BLaER1 (cell line): ENCODE measurements around the gene SPOP.
"Not testable (repeated sequence)": the region's sequence is repeated elsewhere in the genome, so short reads cannot be mapped to it uniquely, and the experiment has no call there.

Experiments
- H3K27ac ChIP-seq: shearing (Covaris generic); formaldehyde crosslinking; 2 replicates; pipeline ENCODE4 v1.8.1; 2022
- H3K27me3 ChIP-seq: shearing (Covaris generic); formaldehyde crosslinking; 2 replicates; pipeline ENCODE4 v1.8.1; 2022
- H3K36me3 ChIP-seq: shearing (Covaris generic); formaldehyde crosslinking; 2 replicates; pipeline ENCODE4 v1.8.1; 2022
- H3K4me1 ChIP-seq: shearing (Covaris generic); formaldehyde crosslinking; 2 replicates; pipeline ENCODE4 v1.8.1; 2022
- H3K4me2 ChIP-seq: shearing (Covaris generic); formaldehyde crosslinking; 2 replicates; pipeline ENCODE4 v1.8.1; 2022
- H3K4me3 ChIP-seq: shearing (Covaris generic); formaldehyde crosslinking; 2 replicates; pipeline ENCODE4 v1.8.1; 2022
- H3K9ac ChIP-seq: shearing (Covaris generic); formaldehyde crosslinking; 2 replicates; pipeline ENCODE4 v1.8.1; 2022
- H3K9me3 ChIP-seq: shearing (Covaris generic); formaldehyde crosslinking; 2 replicates; pipeline ENCODE4 v1.8.1; 2022
- H4K20me1 ChIP-seq: shearing (Covaris generic); formaldehyde crosslinking; 2 replicates; pipeline ENCODE4 v1.8.1; 2022
- Cebpa-rat ChIP-seq: shearing (Covaris generic); IDR thresholded peaks from 2 replicates; pipeline ENCODE4 v1.8.1; 2022

The SPOP gene

DNA sequence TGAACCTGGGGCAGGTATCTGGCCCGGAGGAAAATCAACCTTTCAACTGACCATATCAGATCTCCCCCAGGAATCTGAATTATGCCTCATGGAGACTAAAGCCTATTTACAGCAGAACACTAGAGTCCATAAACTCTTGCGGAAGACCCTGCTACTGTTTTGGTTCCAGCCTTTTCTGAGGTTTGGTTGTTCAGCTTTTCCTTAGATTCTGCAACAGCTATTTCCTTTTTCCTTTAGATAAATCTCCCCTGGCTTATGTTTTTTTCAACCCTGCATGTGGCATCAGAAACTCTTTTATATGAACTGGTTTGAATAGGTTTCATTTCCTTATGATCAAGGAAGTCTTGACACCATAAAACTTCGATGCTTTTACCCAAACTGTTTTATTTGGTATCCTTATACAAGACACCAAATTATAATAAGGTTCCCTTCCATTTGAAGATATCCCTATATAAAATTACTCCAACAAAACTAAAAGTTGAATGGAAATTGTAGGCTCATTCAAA lies 13.1 kb downstream of the SPOP start:
- Histone ChIP-seq H3K4me3 (no peak overlapping the region), H3K36me3 (peaks cover 63% of the 10 kb centered on the region), H3K9ac (no peak overlapping the region), H3K27me3 (no peaks in the 10 kb centered on the region), H4K20me1 (peaks cover 92% of the 10 kb centered on the region), H3K9me3 (0 out of 2 replicates have a peak, but pooled peaks cover 6% of the 10 kb centered on the region), H3K27ac (no peak overlapping the region), H3K4me1 (peaks cover 25% of the 10 kb centered on the region), H3K4me2 (no peak overlapping the region)
- TF ChIP-seq Cebpa-rat: no peak

DNA sequence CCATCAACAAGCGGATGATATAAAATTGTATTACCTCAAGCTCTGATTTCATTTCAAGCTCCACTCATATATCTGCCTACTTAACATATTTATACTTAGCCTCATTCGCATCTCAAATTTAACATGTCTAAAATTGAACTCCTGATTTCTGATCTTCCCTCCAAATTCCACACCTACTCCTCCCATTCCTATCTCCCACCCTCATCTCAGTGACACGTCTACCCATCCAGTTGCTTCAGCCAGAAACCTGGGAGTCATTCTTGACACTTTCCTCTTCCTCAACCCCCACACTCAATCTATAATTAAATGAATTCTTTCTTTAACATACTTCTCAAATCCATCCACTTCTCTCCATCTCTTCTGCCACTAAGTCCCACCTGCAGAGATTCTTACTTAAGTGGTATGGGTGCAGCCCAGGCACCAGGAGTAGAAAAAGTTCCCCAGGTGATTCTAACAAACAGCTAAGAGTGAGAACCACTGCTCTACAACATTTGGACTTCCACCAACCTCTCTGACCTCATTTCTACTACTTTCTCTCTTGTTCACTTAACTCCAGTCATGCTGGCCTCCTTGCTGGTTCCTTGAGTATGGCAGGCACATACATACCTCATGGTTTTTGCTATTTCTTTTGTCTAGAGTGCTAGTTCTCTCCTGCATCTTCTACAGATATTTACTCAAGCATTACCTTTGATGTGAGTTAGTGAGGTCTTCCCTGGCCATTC lies 18.1 kb downstream of the SPOP start:
- no peaks in the 10 kb centered on the region for H3K27me3 ChIP-seq
- no peak for TF ChIP-seq Cebpa-rat
- no peak overlapping the region for H3K27ac ChIP-seq
- peaks cover 41% of the 10 kb centered on the region for H3K4me1 ChIP-seq
- H3K9ac ChIP-seq: no peak overlapping the region
- peaks cover 94% of the 10 kb centered on the region for H4K20me1 ChIP-seq
- H3K4me3 ChIP-seq: no peak overlapping the region
- no peaks in the 10 kb centered on the region for H3K9me3 ChIP-seq
- peaks cover 64% of the 10 kb centered on the region for H3K36me3 ChIP-seq
- H3K4me2 ChIP-seq: no peak overlapping the region

DNA sequence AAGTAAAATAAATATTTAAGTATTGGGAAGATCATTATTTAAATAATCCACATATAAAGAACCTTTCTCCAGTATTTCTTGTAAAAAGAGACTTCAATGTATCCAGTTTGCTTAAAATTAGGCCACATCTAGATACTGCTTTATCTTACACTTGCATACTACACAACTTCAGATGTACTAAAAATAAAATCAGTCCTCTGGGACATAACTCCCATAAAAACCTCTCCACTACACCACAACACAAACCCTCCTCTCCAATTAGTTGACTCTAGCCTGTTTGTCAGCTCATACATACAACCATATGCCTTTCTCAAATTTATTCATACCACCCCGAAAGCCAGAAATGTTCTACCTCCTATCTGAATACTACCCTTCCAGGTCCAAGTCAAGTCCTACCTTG lies 21.6 kb downstream of the SPOP start:
- peaks cover 98% of the 10 kb centered on the region for H4K20me1 ChIP-seq
- H3K27ac ChIP-seq: peak overlapping the region; percentile 38; the same call in 1 of the 2 replicates
- H3K9ac ChIP-seq: peak overlapping the region; percentile 24; the same call in 1 of the 2 replicates
- peaks cover 40% of the 10 kb centered on the region for H3K36me3 ChIP-seq
- peaks cover 22% of the 10 kb centered on the region for H3K4me1 ChIP-seq
- peak overlapping the region; percentile 70 for H3K4me2 ChIP-seq
- no peak for TF ChIP-seq Cebpa-rat
- no peaks in the 10 kb centered on the region for H3K9me3 ChIP-seq
- H3K27me3 ChIP-seq: no peaks in the 10 kb centered on the region
- H3K4me3 ChIP-seq: no peak overlapping the region

DNA sequence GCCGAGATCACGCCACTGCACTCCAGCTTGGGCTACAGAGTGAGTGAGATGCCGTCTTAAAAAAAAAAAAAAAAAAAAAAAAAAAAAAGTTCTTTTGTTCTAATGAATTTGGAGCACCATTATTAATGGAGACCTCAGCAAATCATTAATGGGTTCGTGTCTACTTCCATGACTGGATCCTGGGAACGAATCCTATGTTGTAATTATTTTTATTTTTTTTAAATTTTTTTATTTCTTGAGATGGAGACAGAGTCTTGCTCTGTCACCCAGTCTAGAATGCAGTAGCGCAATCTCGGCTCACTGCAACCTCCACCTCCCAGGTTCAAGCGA lies 30.7 kb downstream of the SPOP start:
- no peak overlapping the region for H3K27ac ChIP-seq
- H3K4me1 ChIP-seq: no peaks in the 10 kb centered on the region
- peaks cover 92% of the 10 kb centered on the region for H4K20me1 ChIP-seq

DNA sequence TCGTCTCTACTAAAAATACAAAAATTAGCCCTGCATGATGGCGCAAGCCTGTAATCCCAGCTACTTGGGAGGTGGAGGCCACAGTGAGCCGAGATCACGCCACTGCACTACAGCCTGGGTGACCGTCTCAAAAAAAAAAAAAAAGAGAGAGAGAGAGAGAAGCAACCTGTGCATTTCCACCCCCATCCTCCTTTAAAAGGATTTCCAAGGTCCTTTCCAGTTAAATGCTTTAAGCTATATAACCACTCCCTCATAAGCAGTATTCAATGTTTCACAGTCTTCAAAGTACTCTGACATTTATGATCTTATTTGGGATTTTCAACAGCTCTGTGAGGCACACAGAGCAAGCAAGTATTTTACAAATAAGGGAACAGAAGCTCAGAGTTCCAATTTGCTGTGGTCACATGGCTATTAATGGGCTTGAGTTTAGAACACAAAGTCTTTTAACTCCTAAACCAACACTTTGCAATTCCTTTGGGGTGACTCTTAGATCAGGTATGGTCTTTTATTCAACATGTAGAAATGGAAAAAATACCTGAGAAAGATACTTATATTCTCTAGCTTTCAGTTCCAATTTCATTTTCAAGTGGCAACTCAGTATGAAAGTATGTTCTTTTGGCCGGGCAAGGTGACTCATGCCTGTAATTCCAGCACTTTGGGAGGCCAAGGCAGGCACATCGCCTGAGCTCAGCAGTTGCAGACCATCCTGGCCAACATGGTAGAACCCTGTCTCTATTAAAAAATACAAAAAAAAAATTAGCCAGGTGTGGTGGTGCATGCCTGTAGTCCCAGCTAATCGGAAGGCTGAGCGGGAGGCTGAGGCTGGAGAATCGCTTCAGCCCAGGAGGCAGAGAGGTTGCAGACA lies 31.3 kb downstream of the SPOP start:
- no peak for TF ChIP-seq Cebpa-rat
- Histone ChIP-seq H3K27ac (no peak overlapping the region), H3K36me3 (peaks cover 21% of the 10 kb centered on the region; the same call in 1 of the 2 replicates), H3K4me1 (no peaks in the 10 kb centered on the region), H3K27me3 (no peaks in the 10 kb centered on the region), H3K4me3 (no peak overlapping the region), H3K4me2 (no peak overlapping the region), H4K20me1 (peaks cover 92% of the 10 kb centered on the region), H3K9ac (no peak overlapping the region), H3K9me3 (no peaks in the 10 kb centered on the region)

More for the DNA sequence above, 30.7 kb downstream of the SPOP start:
- no peak for TF ChIP-seq Cebpa-rat
- peaks cover 19% of the 10 kb centered on the region; the same call in 1 of the 2 replicates for H3K36me3 ChIP-seq
- H3K27me3 ChIP-seq: no peaks in the 10 kb centered on the region
- H3K4me2 ChIP-seq: no peak overlapping the region
- no peak overlapping the region for H3K9ac ChIP-seq
- H3K4me3 ChIP-seq: no peak overlapping the region
- no peaks in the 10 kb centered on the region for H3K9me3 ChIP-seq

DNA sequence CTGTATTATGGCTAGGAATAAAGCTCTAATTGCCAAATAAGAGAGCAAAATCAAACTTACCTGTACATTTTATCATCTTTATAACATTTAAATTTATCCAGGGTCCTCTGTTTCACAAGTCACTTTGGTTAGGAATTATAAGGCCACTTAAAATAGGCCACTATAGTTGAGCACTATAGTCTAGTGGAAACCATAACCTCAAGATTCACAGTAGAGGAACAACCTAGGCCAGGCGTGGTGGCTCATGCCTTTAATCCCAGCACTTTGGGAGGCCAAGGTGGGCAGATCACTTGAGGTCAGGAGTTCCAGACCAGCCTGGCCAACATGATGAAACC lies 31.9 kb downstream of the SPOP start:
- not testable (repeated sequence) for H3K9me3 ChIP-seq, H3K4me2 ChIP-seq, H3K27ac ChIP-seq, H3K4me1 ChIP-seq, H3K9ac ChIP-seq, H3K4me3 ChIP-seq, H3K27me3 ChIP-seq
- Histone ChIP-seq H4K20me1 (peaks cover 89% of the 10 kb centered on the region), H3K36me3 (peaks cover 23% of the 10 kb centered on the region; the same call in 1 of the 2 replicates)

DNA sequence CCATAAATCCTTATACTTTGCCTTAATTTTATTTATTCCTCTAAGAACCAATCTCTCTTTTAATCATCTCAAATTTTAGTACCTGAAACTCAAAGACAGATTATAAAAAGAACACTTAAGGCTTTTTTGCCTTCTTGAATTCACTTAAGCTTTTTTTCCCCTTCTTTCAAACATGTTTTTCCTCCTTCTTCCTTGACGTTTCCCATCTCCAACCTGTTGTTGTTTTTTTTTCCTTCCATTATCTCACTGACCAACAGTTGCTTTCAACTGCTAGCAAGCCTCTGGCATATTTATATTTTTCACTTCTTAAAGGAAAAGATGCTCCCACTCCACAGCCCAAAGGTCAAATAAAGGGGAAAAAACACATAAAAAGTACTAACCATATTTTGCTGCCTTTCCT lies 32.2 kb downstream of the SPOP start:
- H3K9ac ChIP-seq: no peak overlapping the region
- H4K20me1 ChIP-seq: peaks cover 85% of the 10 kb centered on the region
- no peak for TF ChIP-seq Cebpa-rat
- no peak overlapping the region for H3K4me2 ChIP-seq
- H3K9me3 ChIP-seq: peaks cover 2% of the 10 kb centered on the region
- H3K36me3 ChIP-seq: peaks cover 26% of the 10 kb centered on the region
- H3K4me1 ChIP-seq: no peaks in the 10 kb centered on the region
- no peak overlapping the region for H3K27ac ChIP-seq
- H3K4me3 ChIP-seq: no peak overlapping the region
- no peaks in the 10 kb centered on the region for H3K27me3 ChIP-seq

DNA sequence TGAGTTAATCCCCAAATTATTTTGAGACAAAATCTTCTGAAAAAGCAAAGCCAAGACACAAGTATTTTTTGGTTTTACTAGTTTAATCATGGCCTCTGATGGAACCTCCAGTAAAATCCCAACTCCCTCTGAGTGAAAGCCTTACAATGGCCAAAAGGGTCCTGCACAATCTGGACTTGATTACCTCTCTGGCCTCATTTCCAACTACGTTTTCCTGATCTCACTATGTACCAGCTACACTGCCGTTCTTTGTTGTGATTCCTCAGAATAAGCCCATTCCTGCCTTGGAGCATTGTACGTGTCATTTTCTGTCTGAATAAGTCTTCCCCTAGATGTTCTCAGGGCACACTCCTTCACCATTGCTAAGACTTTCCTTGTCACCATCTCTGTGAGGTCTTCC lies 37.3 kb downstream of the SPOP start:
- H3K27ac ChIP-seq: no peak overlapping the region
- no peak overlapping the region for H3K4me2 ChIP-seq
- H3K4me1 ChIP-seq: no peaks in the 10 kb centered on the region
- H3K9me3 ChIP-seq: peaks cover 16% of the 10 kb centered on the region
- peaks cover 75% of the 10 kb centered on the region for H4K20me1 ChIP-seq
- TF ChIP-seq Cebpa-rat: no peak
- H3K4me3 ChIP-seq: no peak overlapping the region
- H3K27me3 ChIP-seq: no peaks in the 10 kb centered on the region
- no peak overlapping the region for H3K9ac ChIP-seq
- H3K36me3 ChIP-seq: peaks cover 33% of the 10 kb centered on the region

DNA sequence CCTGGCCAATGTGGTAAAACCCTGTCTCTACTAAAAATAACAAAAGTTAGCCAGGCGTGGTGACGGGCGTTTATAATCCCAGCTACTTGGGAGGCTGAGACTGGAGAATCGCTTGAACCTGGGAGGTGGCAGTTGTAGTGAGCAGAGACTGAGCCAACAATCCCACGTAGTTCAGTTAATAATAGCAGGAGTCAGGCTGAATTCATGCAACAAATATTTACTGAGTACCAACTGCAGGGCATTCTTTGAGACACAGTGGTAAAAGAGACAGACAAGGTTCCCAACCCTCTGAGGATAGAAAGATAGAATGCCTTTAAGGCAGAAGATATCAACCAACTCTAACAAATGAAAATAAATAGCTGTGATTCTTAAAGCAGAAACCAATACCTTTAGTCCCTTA lies 39.1 kb downstream of the SPOP start:
- no peaks in the 10 kb centered on the region for H3K27me3 ChIP-seq
- H3K9ac ChIP-seq: no peak overlapping the region
- no peak overlapping the region for H3K4me2 ChIP-seq
- no peak for TF ChIP-seq Cebpa-rat
- H3K27ac ChIP-seq: no peak overlapping the region
- peaks cover 33% of the 10 kb centered on the region for H3K36me3 ChIP-seq
- H3K4me1 ChIP-seq: peaks cover 2% of the 10 kb centered on the region; the same call in 1 of the 2 replicates
- peaks cover 75% of the 10 kb centered on the region for H4K20me1 ChIP-seq
- no peak overlapping the region for H3K4me3 ChIP-seq
- H3K9me3 ChIP-seq: peaks cover 16% of the 10 kb centered on the region

DNA sequence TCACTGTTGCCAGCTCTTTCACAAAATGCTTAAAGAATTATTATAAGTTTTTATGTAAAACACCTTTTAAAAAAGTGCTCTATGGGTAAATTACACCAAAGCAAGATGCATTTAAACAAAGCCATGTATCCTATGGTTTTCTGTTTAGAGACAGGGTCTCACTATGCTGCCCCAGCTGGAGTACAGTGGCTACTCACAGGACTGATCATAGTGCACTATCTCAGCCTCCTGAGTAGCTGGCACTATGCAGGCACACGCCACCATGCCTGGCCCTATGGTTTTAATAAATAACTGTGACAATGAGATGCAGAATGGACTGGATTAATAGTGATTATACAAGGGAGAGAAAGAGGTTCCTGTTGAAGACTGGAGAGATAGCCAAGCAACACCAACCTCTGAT lies 40.2 kb downstream of the SPOP start:
- Histone ChIP-seq H3K9me3 (peaks cover 16% of the 10 kb centered on the region), H3K4me3 (no peak overlapping the region), H3K4me1 (peaks cover 9% of the 10 kb centered on the region), H3K4me2 (no peak overlapping the region), H3K27me3 (no peaks in the 10 kb centered on the region), H4K20me1 (peaks cover 75% of the 10 kb centered on the region), H3K27ac (no peak overlapping the region), H3K36me3 (peaks cover 33% of the 10 kb centered on the region), H3K9ac (no peak overlapping the region)
- no peak for TF ChIP-seq Cebpa-rat
